Measurements from ENCODE around the gene ANKS1B. TPM values are rescaled to one million over a fixed set of nuclear protein-coding genes. Genes with fewer than 3 reads are reported as not detected.
A peak's percentile ranks its signal among the peaks of the same experiment; 100 is the strongest.

The ANKS1B gene
- total RNA-seq, 1 experiment from 2014 or later = 5.8 TPM

- TF ChIP-seq STAT6 (CRISPR knock-in tag; conservative IDR thresholded peaks at IDR 0.05; ENCODE audit: low read depth) = no peak
- TF ChIP-seq ESRRA (CRISPR knock-in tag; IDR thresholded peaks at IDR 0.05; ENCODE audit: borderline replicate concordance) = no peak
- no peak for TF ChIP-seq NR3C1 (CRISPR knock-in tag; conservative IDR thresholded peaks at IDR 0.05; ENCODE audit: low read depth)
- no peak for TF ChIP-seq CTCF (IDR thresholded peaks at IDR 0.05)
- TF ChIP-seq MAX (CRISPR knock-in tag; IDR thresholded peaks at IDR 0.05) = no peak
- TF ChIP-seq NFYB (CRISPR knock-in tag; conservative IDR thresholded peaks at IDR 0.05; ENCODE audit: low read depth) = no peak
- no peak for TF ChIP-seq ZNF317 (CRISPR knock-in tag; IDR thresholded peaks at IDR 0.05; ENCODE audit: borderline replicate concordance, low read depth)
- TF ChIP-seq AR (CRISPR knock-in tag; IDR thresholded peaks at IDR 0.05) = no peak
- TF ChIP-seq RELA (CRISPR knock-in tag; IDR thresholded peaks at IDR 0.05; ENCODE audit: borderline replicate concordance) = no peak
- no peak for TF ChIP-seq SMAD4 (CRISPR knock-in tag; IDR thresholded peaks at IDR 0.05)
- TF ChIP-seq OVOL2 (CRISPR knock-in tag; IDR thresholded peaks at IDR 0.05; ENCODE audit: borderline replicate concordance) = no peak
Measured at GRCh38 chr12:99450036-99450630, 534.6 kb downstream of the ANKS1B start (continued).

- Mint-ChIP-seq H3K27me3 (ENCODE audit: low read depth) (no peaks in the 10 kb centered on the region), H3K4me3 (no peak overlapping the region), H3K9me3 (peaks cover 7% of the 10 kb centered on the region), H3K27ac (no peak overlapping the region), H3K36me3 (no peaks in the 10 kb centered on the region), H3K4me1 (peaks cover 13% of the 10 kb centered on the region)
- POLR2A ChIA-PET = no interaction called here
- CTCF ChIA-PET = no interaction called here
- DNase-seq (ENCODE audit: low spot score) (no peak), ATAC-seq (no peak)
- no peak for TF ChIP-seq FOXP1 (CRISPR knock-in tag; IDR thresholded peaks at IDR 0.05; ENCODE audit: borderline replicate concordance)
Measured at GRCh38 chr12:99444859-99445316, 539.8 kb downstream of the ANKS1B start.

- ChIA-PET CTCF (no interaction called here), POLR2A (no interaction called here)
- peaks cover 6% of the 10 kb centered on the region for H3K9me3 Mint-ChIP-seq
- H3K27me3 Mint-ChIP-seq (ENCODE audit: low read depth) = no peaks in the 10 kb centered on the region
- H3K36me3 Mint-ChIP-seq = no peaks in the 10 kb centered on the region
- DNase-seq (ENCODE audit: low spot score) = no peak
- 0 out of 2 replicates have a peak overlapping the region, but pooled peaks have one; percentile 6 for H3K27ac Mint-ChIP-seq
- TF ChIP-seq E2F4 (CRISPR knock-in tag; IDR thresholded peaks at IDR 0.05; ENCODE audit: borderline replicate concordance, low read depth) (no peak), MAX (CRISPR knock-in tag; IDR thresholded peaks at IDR 0.05) (no peak), MYBL2 (CRISPR knock-in tag; IDR thresholded peaks at IDR 0.05) (no peak), FOXJ3 (CRISPR knock-in tag; IDR thresholded peaks at IDR 0.05; ENCODE audit: borderline replicate concordance) (no peak), ZNF317 (CRISPR knock-in tag; IDR thresholded peaks at IDR 0.05; ENCODE audit: borderline replicate concordance, low read depth) (no peak), USF2 (CRISPR knock-in tag; IDR thresholded peaks at IDR 0.05) (no peak)
- no peak for ATAC-seq
- H3K4me1 Mint-ChIP-seq = peaks cover 14% of the 10 kb centered on the region
- no peak overlapping the region for H3K4me3 Mint-ChIP-seq
Measured at GRCh38 chr12:99442758-99443157, 542.0 kb downstream of the ANKS1B start.
